Mesenchymal stem cell (in vitro differentiated cells and primary cell): ENCODE measurements around the gene GABPB1. TPM values are rescaled to one million over a fixed set of nuclear protein-coding genes. Genes with fewer than 3 reads are reported as not detected.
"Not testable (repeated sequence)": the region's sequence is repeated elsewhere in the genome, so short reads cannot be mapped to it uniquely, and the experiment has no call there.

Experiments used
- DNase-seq: peaks from one replicate; pipeline ENCODE4 v3.0.0-alpha.2; 2013
- H2AFZ ChIP-seq: one replicate; pipeline ENCODE4 v1.6.1; 2013; ENCODE audit warnings: low read depth, mild to moderate bottlenecking, control low read depth, inconsistent platforms, low read length, moderate library complexity
- H2AK5ac ChIP-seq: 2 replicates; pipeline ENCODE4 v1.6.1; 2013; ENCODE audit warnings: low read length, moderate library complexity, mild to moderate bottlenecking, inconsistent platforms; ENCODE audit not compliant: severe bottlenecking
- H2BK120ac ChIP-seq: one replicate; pipeline ENCODE4 v1.6.1; 2013; ENCODE audit warnings: low read depth, mild to moderate bottlenecking, inconsistent platforms, low read length, moderate library complexity
- H2BK12ac ChIP-seq, 2 experiments: one replicate each; pipeline ENCODE4 v1.6.1; 2013; ENCODE audit warnings: inconsistent platforms in 2 of 2, low read length in 2 of 2, mild to moderate bottlenecking in 2 of 2, moderate library complexity in 2 of 2, control low read depth in 1 of 2
- H2BK15ac ChIP-seq: one replicate; pipeline ENCODE4 v1.6.1; 2013; ENCODE audit warnings: mild to moderate bottlenecking, low read depth, inconsistent platforms; ENCODE audit not compliant: poor library complexity, severe bottlenecking
- H2BK5ac ChIP-seq: 2 replicates; pipeline ENCODE4 v1.6.1; 2013; ENCODE audit warnings: low read depth, mild to moderate bottlenecking, low read length, control low read depth, inconsistent platforms; ENCODE audit not compliant: poor library complexity, severe bottlenecking
- H3K14ac ChIP-seq, 2 experiments: one replicate each; pipeline ENCODE4 v1.6.1; 2013; ENCODE audit warnings: inconsistent platforms in 2 of 2, low read length in 2 of 2, control low read depth in 1 of 2, mild to moderate bottlenecking in 1 of 2, moderate library complexity in 1 of 2
- H3K18ac ChIP-seq, 2 experiments: one replicate each; pipeline ENCODE4 v1.6.1; 2013; ENCODE audit warnings: inconsistent platforms in 2 of 2, low read length in 2 of 2, control low read depth in 1 of 2, low read depth in 1 of 2, mild to moderate bottlenecking in 1 of 2
- H3K23ac ChIP-seq, 2 experiments: one replicate each; pipeline ENCODE4 v1.6.1; 2013; ENCODE audit warnings: inconsistent platforms in 2 of 2, low read length in 2 of 2, mild to moderate bottlenecking in 2 of 2, moderate library complexity in 2 of 2, control low read depth in 1 of 2
- H3K27ac ChIP-seq: 2 replicates; pipeline ENCODE4 v1.5.1; 2013; ENCODE audit warnings: mild to moderate bottlenecking, moderate library complexity, low read length, control low read depth, inconsistent platforms; ENCODE audit not compliant: poor library complexity, severe bottlenecking
- H3K27me3 ChIP-seq, 2 experiments: 2 replicates each; pipeline versions ENCODE4 v1.6.1 to v1.7.0; 2013; ENCODE audit warnings: low read length in 2 of 2, mild to moderate bottlenecking in 2 of 2, moderate library complexity in 2 of 2, control low read depth in 1 of 2, inconsistent platforms in 1 of 2; ENCODE audit not compliant: control insufficient read depth in 1 of 2, insufficient read depth in 1 of 2
- H3K36me3 ChIP-seq, 2 experiments: 2 replicates each; pipeline versions ENCODE4 v1.6.1 to v1.7.0; 2013; ENCODE audit warnings: low read length in 2 of 2, control low read depth in 1 of 2, inconsistent platforms in 1 of 2, low read depth in 1 of 2, mild to moderate bottlenecking in 1 of 2; ENCODE audit not compliant: insufficient read depth in 2 of 2, control insufficient read depth in 1 of 2
- H3K4ac ChIP-seq, 2 experiments: one replicate each; pipeline ENCODE4 v1.6.1; 2013; ENCODE audit warnings: inconsistent platforms in 2 of 2, low read length in 2 of 2, mild to moderate bottlenecking in 2 of 2, moderate library complexity in 2 of 2, control low read depth in 1 of 2, low read depth in 1 of 2
- H3K4me1 ChIP-seq: 2 replicates; pipeline ENCODE4 v1.6.1; 2013; ENCODE audit warnings: low read depth, low read length, control low read depth; ENCODE audit not compliant: control insufficient read depth, insufficient read depth
- H3K4me2 ChIP-seq: 2 replicates; pipeline ENCODE4 v1.6.1; 2013; ENCODE audit warnings: low read length, mild to moderate bottlenecking, inconsistent platforms; ENCODE audit not compliant: poor library complexity, severe bottlenecking
- H3K4me3 ChIP-seq, 2 experiments: 2 replicates each; pipeline versions ENCODE4 v1.5.1 to v1.7.0; 2013; ENCODE audit warnings: low read length in 2 of 2, mild to moderate bottlenecking in 2 of 2, control low read depth in 1 of 2, low read depth in 1 of 2; ENCODE audit not compliant: insufficient read depth in 1 of 2
- H3K79me1 ChIP-seq: replicated peaks from 2 replicates; pipeline ENCODE4 v1.6.1; 2013; ENCODE audit warnings: mild to moderate bottlenecking, control low read depth, low read length, inconsistent platforms; ENCODE audit not compliant: poor library complexity, severe bottlenecking
- H3K9ac ChIP-seq: 2 replicates; pipeline ENCODE4 v1.7.0; 2013; ENCODE audit warnings: mild to moderate bottlenecking, low read length, moderate library complexity
- H3K9me3 ChIP-seq: 2 replicates; pipeline ENCODE4 v1.7.0; 2013; ENCODE audit warnings: mild to moderate bottlenecking, low read length; ENCODE audit not compliant: control insufficient read depth
- H4K8ac ChIP-seq: one replicate; pipeline ENCODE4 v1.6.1; 2013; ENCODE audit warnings: inconsistent platforms, mild to moderate bottlenecking, low read length, moderate library complexity
- H4K91ac ChIP-seq: one replicate; pipeline ENCODE4 v1.6.1; 2013; ENCODE audit warnings: mild to moderate bottlenecking, low read length, inconsistent platforms
- WGBS: methylation state at CpG from one replicate; pipeline ENCODE4 v1.1.7; 2013; ENCODE audit warnings: mixed read lengths; 5-methylcytosine and 5-hydroxymethylcytosine counted together
- polyA plus RNA-seq, 2 experiments: library from polyadenylated mRNA; stranded (reverse); fragments of 200-250 nt; gene quantifications; one replicate each; pipeline ENCODE4 v1.2.3, GENCODE V29; 2013

GABPB1 gene
- polyA plus RNA-seq (2013, experiment 1 of 2): 13.3 TPM
- polyA plus RNA-seq (2013, experiment 2 of 2): 13.4 TPM

DNA sequence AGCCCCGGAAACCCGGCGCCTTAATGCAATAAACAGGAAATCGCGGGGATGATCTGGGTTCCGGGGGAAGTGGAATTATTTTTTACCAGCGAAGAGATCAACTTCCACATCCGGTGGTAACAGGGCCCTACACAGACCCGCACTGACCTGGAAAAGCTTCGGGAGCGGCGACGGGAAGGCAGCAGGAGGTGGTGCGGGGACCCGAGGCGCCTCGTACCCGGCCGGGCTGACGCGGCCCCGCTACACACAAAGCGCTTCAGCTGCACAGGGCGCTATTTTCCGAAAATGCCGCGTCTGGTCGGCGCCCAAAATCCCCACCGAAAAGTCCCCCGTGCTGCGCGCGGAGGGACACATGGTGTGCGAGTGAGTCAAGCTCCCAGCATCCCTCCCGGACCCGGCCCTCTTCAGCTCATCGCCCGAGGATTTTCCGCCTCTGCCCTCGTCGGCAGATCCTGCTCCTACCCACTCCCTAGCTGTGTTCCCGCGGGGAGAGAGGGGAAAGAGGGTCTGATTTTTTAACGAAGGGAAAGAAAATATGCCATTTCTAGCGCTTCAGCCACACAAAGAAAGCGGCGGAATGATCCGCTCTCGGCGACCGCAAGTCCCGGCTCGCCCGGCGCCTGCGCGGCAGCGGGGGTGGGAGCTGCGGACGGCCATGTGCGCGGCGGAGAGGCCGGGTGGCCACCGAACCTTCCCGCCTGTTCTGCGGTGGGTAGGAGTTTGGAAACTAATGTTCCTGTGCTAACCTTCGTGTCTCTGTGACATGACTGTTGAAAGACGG is at the start of gene GABPB1:
GABPB1 (minus strand) TSS at position 361 of the 781 bp plus-strand sequence. CDS start 45,400 bp downstream, outside the sequence.
- H3K14ac ChIP-seq: peak within 1 kb of the TSS; percentile 96 to 99

GRCh38 chr15:50391561-50391960 is 36.6 kb upstream of the GABPB1 start:
- DNase-seq, H2BK12ac ChIP-seq, H3K23ac ChIP-seq, H3K4me3 ChIP-seq, H3K4me1 ChIP-seq, H3K36me3 ChIP-seq, H3K18ac ChIP-seq, H4K91ac ChIP-seq, H3K4me2 ChIP-seq, H3K14ac ChIP-seq, H3K4ac ChIP-seq, H3K79me1 ChIP-seq, H2BK5ac ChIP-seq, H2AFZ ChIP-seq, H2AK5ac ChIP-seq, H3K27me3 ChIP-seq, H3K27ac ChIP-seq, H2BK15ac ChIP-seq, H2BK120ac ChIP-seq, H4K8ac ChIP-seq, H3K9me3 ChIP-seq: not testable (repeated sequence)
- H3K9ac ChIP-seq: peak overlapping the region; percentile 55
- 100% methylated on average over 4 of the region's 4 CpGs for WGBS

More for the DNA sequence above, at the start of gene GABPB1:
- peak within 1 kb of the TSS in 1 of 2 experiments; percentile 67 for H2BK12ac ChIP-seq
- H3K4me1 ChIP-seq: peaks cover 6% of the 10 kb centered on the region
- H3K18ac ChIP-seq: peak within 1 kb of the TSS; percentile 100
- H3K27ac ChIP-seq: peak within 1 kb of the TSS; percentile 100
- H3K4me3 ChIP-seq: peak within 1 kb of the TSS; percentile 82 to 99
- H3K9me3 ChIP-seq: no peaks in the 10 kb centered on the region
- H2BK15ac ChIP-seq: peak within 1 kb of the TSS; percentile 100
- H3K9ac ChIP-seq: peak within 1 kb of the TSS; percentile 98
- H2AFZ ChIP-seq: peak within 1 kb of the TSS; percentile 88
- peak within 1 kb of the TSS; percentile 99 for H2BK5ac ChIP-seq
- peak within 1 kb of the TSS; percentile 100 for H4K8ac ChIP-seq
- H3K36me3 ChIP-seq: peaks cover 5 to 26% of the 10 kb centered on the region in 2 experiments
- under 1% methylated on average over 56 of the region's 70 CpGs for WGBS
- H3K4me2 ChIP-seq: peak within 1 kb of the TSS; percentile 69
- H2BK120ac ChIP-seq: peak within 1 kb of the TSS; percentile 97
- peak within 1 kb of the TSS; percentile 80 for H2AK5ac ChIP-seq
- peak within 1 kb of the TSS; percentile 100 for H3K4ac ChIP-seq
- peak; percentile 97 for DNase-seq
- peak within 1 kb of the TSS; percentile 93 to 96 for H3K23ac ChIP-seq
- no peaks in the 10 kb centered on the region for H3K27me3 ChIP-seq
- H4K91ac ChIP-seq: peak within 1 kb of the TSS; percentile 100
- H3K79me1 ChIP-seq: peaks cover 4% of the 10 kb centered on the region

GRCh38 chr15:50390554-50391264 is 35.7 kb upstream of the GABPB1 start:
- Histone ChIP-seq H3K36me3 (no peaks in the 10 kb centered on the region), H3K9me3 (no peaks in the 10 kb centered on the region), H3K4me1 (no peaks in the 10 kb centered on the region), H3K79me1 (no peaks in the 10 kb centered on the region), H3K14ac (no peak overlapping the region), H3K27me3 (no peaks in the 10 kb centered on the region), H4K91ac (no peak overlapping the region), H3K4ac (no peak overlapping the region), H2BK12ac (no peak overlapping the region), H2BK120ac (no peak overlapping the region), H3K23ac (no peak overlapping the region), H4K8ac (no peak overlapping the region), H2AFZ (no peak overlapping the region), H3K4me2 (no peak overlapping the region), H3K4me3 (no peak overlapping the region), H2BK15ac (no peak overlapping the region), H3K9ac (peak overlapping the region; percentile 6), H3K18ac (no peak overlapping the region), H3K27ac (no peak overlapping the region), H2BK5ac (no peak overlapping the region), H2AK5ac (no peak overlapping the region)
- DNase-seq: no peak
- 74% methylated on average over 3 of the region's 4 CpGs for WGBS

GRCh38 chr15:50382408-50382807 is 27.4 kb upstream of the GABPB1 start:
- not testable (repeated sequence) for DNase-seq, H2BK120ac ChIP-seq, H3K4me3 ChIP-seq, H2AFZ ChIP-seq, H3K4me1 ChIP-seq, H3K4me2 ChIP-seq, H3K27ac ChIP-seq, H3K27me3 ChIP-seq, H3K23ac ChIP-seq, H2AK5ac ChIP-seq, H3K9ac ChIP-seq, H3K18ac ChIP-seq, H3K9me3 ChIP-seq, H3K4ac ChIP-seq, H4K8ac ChIP-seq, H4K91ac ChIP-seq, H3K36me3 ChIP-seq, H3K14ac ChIP-seq, H3K79me1 ChIP-seq, H2BK5ac ChIP-seq, H2BK15ac ChIP-seq, H2BK12ac ChIP-seq
- WGBS: 89% methylated on average over 3 of the region's 5 CpGs
